ENCODE results near the gene ASPHD1. TPM values are rescaled to one million over a fixed set of nuclear protein-coding genes. Genes with fewer than 3 reads are reported as not detected.
A peak's percentile ranks its signal among the peaks of the same experiment; 100 is the strongest.
"Not testable (repeated sequence)": the region's sequence is repeated elsewhere in the genome, so short reads cannot be mapped to it uniquely, and the experiment has no call there.

ASPHD1 gene
- total and polyA plus RNA-seq, 11 donors, result 0.20 to 5.3 (median 0.54) TPM; not detected in 4

GRCh38 chr16:29881050-29881449, 19.2 kb upstream of the ASPHD1 start:
- DNase-seq (no peak), ATAC-seq (no peak)
- Histone ChIP-seq H3K4me1 (peaks cover 0 to 12% (median 0%) of the 10 kb centered on the region in 12 donors), H3K36me3 (no peaks in the 10 kb centered on the region), H3K27ac (no peak overlapping the region), H3K4me3 (no peak overlapping the region), H3K27me3 (peaks cover 16 to 43% (median 30%) of the 10 kb centered on the region in 9 donors), H3K9me3 (no peaks in the 10 kb centered on the region)
- TF ChIP-seq POLR2A (IDR thresholded peaks at IDR 0.05) (no peak), CTCF (IDR thresholded peaks at IDR 0.05) (no peak)
- 76 to 89% (median 88%) methylated on average over 3 of the region's 3 CpGs for WGBS, 4 donors
- intact Hi-C loops (cut with DNase I), result loop anchor here in 1 of 10 donors (10.0 kb wide), 1 partner anchor 64 kb away; no protein-coding TSS in a partner anchor

- intact Hi-C loops (cut with DNase I), result loop anchor here in 1 of 10 donors (10.0 kb wide), 1 partner anchor 61 kb away; no protein-coding TSS in a partner anchor
- TF ChIP-seq CTCF (IDR thresholded peaks at IDR 0.05) (no peak), POLR2A (IDR thresholded peaks at IDR 0.05) (no peak)
- no peaks in the 10 kb centered on the region for H3K36me3 ChIP-seq
- peaks cover 0 to 13% (median 2%) of the 10 kb centered on the region in 9 donors for H3K27me3 ChIP-seq
- WGBS, 4 donors, result 52 to 85% (median 76%) methylated on average over 6 of the region's 6 CpGs
- H3K4me3 ChIP-seq, result no peak overlapping the region
- H3K9me3 ChIP-seq, result no peaks in the 10 kb centered on the region
- DNase-seq (no peak), ATAC-seq (no peak)
- no peaks in the 10 kb centered on the region for H3K4me1 ChIP-seq
- H3K27ac ChIP-seq, result no peak overlapping the region
Observed at GRCh38 chr16:29883987-29884386, 16.3 kb upstream of the ASPHD1 start.

- not testable (repeated sequence) for H3K4me1 ChIP-seq, H3K27ac ChIP-seq, ATAC-seq, H3K9me3 ChIP-seq, DNase-seq, H3K4me3 ChIP-seq, H3K36me3 ChIP-seq, H3K27me3 ChIP-seq
- 81 to 95% (median 94%) methylated on average over 3 of the region's 3 CpGs for WGBS, 4 donors
- intact Hi-C loops (cut with DNase I), result loop anchor here in 1 of 10 donors (10.0 kb wide), 1 partner anchor 55 kb away; no protein-coding TSS in a partner anchor
Observed at GRCh38 chr16:29889372-29889771, 10.9 kb upstream of the ASPHD1 start.

- Histone ChIP-seq H3K9me3 (no peaks in the 10 kb centered on the region), H3K4me1 (no peaks in the 10 kb centered on the region), H3K4me3 (no peak overlapping the region), H3K27ac (no peak overlapping the region), H3K27me3 (peaks cover 0 to 3% (median under 1%) of the 10 kb centered on the region in 9 donors), H3K36me3 (no peaks in the 10 kb centered on the region)
- DNase-seq (no peak), ATAC-seq (peak in 1 of 4 donors; percentile 39)
- WGBS, 4 donors, result 71 to 76% (median 73%) methylated on average over 10 of the region's 10 CpGs
- intact Hi-C loops (cut with DNase I), result loop anchor here in 1 of 10 donors (5.0 kb wide), 1 partner anchor 51 kb away; no protein-coding TSS in a partner anchor
- TF ChIP-seq POLR2A (IDR thresholded peaks at IDR 0.05) (no peak), CTCF (IDR thresholded peaks at IDR 0.05) (no peak)
Observed at GRCh38 chr16:29891525-29892457, 8.5 kb upstream of the ASPHD1 start.

Data from heart left ventricle (tissue), 16 donors.